CD4-positive, alpha-beta T cell treated with Interleukin-4 for 4 hours (primary cell): Measurements from ENCODE around the gene IL23A.
"Not testable (repeated sequence)": the region's sequence is repeated elsewhere in the genome, so short reads cannot be mapped to it uniquely, and the experiment has no call there.

ENCODE experiments used
- DNase-seq: peaks from one replicate; pipeline ENCODE4 v3.0.0-alpha.2; 2020

The IL23A gene, protein sequence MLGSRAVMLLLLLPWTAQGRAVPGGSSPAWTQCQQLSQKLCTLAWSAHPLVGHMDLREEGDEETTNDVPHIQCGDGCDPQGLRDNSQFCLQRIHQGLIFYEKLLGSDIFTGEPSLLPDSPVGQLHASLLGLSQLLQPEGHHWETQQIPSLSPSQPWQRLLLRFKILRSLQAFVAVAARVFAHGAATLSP

GRCh38 chr12:56338308-56339157 lies at the start of gene IL23A:
Gene IL23A, plus strand, starts transcription at chr12:56338884. Its CDS starts 161 bp downstream, at chr12:56339045.
- peak; percentile 96 for DNase-seq

DNA sequence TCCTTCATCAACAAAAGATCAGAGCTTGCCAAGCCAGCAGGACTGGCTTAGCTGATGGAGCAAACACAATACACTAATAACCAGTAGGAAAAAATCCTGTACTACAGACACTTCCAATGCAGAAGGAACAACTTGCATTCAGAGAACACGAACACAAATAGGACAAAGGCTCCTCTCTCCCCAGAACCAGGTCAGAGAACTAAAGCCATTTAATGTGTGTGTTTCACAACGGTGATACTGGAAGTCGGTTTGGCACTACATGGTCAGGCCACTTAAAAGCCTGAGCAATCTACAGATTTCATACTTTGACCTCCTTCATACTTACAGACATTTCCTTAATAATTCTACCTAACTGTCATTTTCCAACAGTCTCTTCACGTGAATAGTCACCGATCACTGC lies 44.9 kb upstream of the IL23A start:
- DNase-seq, result no peak

DNA sequence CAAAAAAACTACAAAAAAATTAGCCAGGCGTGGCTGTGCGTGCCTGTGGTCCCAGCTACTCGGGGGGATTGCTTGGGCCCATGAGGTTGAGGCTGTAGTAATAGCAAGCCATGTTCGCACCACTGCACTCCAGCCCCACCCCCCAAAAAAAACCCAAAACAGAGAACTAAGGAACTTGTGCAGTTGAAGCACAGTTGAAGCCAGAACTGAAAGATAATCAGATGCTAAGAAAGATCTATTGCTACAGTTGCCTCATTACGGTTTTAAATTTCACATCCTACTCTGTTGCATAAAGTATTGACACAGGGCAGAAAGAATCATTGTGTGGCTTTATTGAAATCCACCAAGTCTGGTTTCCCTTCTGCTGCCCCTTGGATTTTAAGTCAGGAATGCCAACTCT lies 42.4 kb upstream of the IL23A start:
- DNase-seq, result no peak

DNA sequence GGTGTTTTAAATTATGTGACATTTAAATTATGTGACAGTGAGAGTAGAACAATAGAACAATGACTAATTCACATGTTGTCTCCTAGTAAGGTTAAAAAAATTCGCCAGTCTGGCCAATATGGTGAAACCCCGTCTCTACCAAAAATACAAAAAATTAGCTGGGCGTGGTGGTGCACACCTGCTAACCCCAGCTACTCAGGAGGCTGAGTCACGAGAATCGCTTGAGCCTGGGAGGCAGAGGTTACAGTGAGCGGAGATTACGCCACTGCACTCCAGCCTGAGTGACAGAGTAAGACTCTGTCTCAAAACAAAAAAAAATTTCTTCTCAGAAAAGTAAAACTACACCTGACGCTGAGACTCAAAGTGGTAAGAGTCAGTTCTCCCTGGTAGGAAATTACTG lies 41.3 kb upstream of the IL23A start:
- peak; percentile 12 for DNase-seq

DNA sequence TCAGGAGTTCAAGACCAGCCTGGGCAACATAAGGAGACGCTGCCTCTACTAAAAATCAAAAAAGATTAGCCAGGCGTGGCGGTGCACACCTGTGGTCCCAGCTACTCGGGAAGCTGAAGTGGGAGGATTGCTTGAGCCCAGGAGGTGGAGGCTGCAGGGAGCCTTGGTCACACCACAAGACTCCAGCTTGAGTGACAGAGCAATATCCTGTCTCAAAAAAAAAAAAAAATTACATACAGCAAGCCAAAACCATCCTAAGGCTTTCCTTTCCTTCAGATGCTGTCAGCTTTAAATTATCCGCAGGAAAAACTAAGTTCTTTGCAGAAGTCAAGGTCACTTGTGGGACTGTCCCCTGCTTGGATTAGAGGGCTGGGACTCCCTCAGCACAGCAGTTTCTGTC lies 39.9 kb upstream of the IL23A start:
- no peak for DNase-seq

DNA sequence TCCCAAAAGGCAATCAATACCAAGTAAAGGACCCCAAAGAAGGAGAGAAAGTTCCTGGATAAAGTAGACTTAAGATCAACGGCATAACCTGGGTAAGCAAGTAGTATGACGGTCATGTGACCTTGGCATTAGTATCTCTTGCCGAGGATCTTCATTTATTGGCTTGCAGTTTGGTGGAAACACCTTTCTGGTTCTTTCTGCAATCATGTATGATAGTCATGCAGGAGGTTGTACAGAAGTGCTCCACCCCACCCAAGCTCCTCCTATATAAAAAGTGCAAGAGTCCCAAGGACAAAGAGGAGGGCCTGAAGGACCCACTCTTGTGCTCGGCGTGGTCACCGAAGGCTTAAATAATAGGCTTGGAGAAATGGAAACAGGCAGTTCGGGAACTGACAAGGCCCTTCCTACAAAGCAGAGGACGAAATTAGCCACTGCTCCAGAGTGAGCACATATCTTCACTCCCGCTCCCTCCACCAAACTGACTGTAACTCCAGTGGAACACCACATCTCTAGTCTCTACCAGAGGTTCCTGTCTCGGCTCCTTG lies 39.3 kb upstream of the IL23A start:
- DNase-seq, result peak; percentile 60

DNA sequence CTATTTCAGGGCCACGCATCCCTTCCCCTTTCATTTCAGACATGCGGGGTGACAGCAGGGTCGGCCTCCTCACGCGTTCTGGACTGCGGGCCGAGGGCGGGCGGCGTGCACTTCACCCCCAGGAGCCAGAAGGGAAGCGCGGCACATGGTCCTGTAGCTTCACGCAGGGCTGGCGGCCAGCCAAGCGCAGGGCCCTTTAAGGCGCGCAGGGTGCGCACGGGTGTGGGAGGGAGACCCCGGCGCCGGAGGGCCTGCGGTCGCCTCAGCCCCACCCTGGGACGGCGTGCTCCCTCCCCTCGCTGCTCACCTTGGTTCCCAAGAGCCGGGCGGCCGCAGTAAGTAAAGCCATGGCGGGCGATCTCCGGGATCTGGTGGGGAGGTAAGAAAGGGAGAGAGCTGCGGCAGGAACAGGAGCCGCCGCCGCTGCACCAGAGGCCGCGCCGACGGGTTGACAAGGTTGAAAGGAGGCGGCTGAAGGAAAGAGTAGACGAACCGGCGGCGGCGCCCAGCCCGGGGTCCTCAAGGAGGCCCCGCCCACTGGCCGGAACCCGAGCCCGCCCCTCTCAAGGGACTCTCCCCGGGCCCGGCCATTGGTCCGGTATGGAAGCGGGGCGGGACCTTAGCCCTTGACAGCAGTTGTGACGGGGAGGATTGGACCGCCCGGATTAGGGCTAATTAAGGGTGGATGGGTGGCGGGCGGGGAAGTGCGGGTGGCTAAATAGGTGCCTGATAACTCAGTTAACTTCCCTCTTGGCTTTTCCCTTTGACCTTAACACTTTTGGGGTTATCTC lies 38.6 kb upstream of the IL23A start, which contains the start of gene CS:
TSS of gene CS (minus strand) at position 478 of the 791 bp plus-strand sequence. CDS start at position 349, 129 bp downstream.
- DNase-seq, result peak; percentile 99

- no peak for DNase-seq
These were observed 37.8 kb upstream of the IL23A start for GRCh38 chr12:56300644-56301464.

GRCh38 chr12:56304276-56304675 lies 34.4 kb upstream of the IL23A start:
- no peak for DNase-seq

GRCh38 chr12:56304872-56305590 lies 33.7 kb upstream of the IL23A start:
- no peak for DNase-seq

DNA sequence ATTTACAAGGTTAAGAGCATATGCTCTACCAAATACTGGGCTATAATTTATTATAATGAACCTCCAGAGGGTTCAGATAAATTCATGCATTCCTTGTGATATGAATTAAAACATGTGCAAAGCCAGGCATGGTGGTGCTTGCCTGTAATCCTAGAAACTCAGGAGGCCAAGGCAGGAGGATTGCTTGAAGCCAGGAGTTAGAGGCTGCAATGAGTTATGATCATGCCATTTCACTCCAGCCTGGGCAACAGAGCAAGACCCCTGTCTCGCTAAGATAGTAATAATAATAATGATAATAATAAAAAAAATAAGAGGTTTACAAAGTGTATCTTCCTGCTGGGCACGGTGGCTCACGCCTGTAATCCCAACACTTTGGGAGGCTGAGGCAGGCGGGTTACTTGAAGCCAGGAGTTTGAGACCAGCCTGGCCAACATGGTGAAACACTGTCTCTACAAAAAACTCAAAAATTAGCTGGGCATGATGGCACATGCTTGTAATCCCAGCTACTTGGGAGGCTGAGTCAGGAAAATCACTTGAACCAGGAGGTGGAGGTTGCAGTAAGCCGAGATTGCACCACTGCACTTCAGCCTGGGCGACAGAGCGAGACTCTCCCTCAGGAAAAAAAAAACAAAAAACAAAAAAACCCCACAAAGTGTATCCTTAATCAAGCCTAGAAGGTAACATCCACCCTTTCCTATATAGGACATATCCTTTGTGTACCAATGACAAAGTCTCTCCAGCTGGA lies 31.3 kb upstream of the IL23A start:
- DNase-seq, result no peak

- no peak for DNase-seq
These were observed 30.0 kb upstream of the IL23A start for GRCh38 chr12:56308714-56309113.

- DNase-seq, result no peak
These were observed 27.7 kb upstream of the IL23A start for GRCh38 chr12:56311003-56311402.

- no peak for DNase-seq
These were observed 23.4 kb upstream of the IL23A start for GRCh38 chr12:56315249-56315621.

DNA sequence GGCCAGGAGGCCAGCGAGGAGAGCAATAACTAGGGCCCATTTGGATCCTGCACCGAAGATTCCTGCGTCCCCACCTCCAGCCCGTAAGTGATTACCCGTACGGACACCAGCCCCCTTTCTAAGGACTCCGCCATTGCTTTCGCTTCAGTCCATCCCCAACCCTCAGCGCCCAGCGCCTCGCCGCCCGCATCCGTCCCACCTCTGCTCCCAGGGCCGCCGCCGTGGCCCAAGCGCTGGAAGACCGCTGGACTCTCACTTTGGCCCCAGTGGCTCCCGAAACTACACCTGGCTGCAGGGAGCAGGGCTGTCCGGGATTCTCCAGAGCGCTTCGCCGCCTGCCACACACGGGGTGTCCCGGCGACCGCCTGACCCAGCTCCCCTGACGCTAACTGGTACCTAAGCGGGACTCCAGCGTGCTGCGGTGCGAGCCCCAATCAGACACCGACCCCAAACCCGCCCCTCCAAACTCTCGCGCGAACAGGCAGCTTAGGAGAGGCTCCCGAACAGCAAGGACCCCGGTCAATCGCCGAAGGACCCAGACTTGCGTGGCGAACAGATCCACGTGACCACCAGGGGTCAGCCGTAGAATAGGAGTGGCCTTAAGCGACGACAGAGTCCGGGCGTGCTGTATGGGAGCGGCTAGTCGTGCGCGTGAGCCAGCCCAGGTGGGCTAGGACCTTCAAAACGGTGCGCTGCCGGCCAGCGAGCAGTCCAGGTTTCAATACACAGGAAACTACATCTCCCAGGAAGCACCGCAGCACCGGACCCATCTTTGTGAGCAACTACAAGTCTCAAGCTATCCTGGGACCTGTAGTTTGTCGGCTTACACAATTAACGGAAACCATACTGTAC lies 22.8 kb upstream of the IL23A start, which contains the start of gene CNPY2:
TSS of gene CNPY2 (minus strand) at position 367 of the 852 bp plus-strand sequence. CDS start 771 bp downstream, outside the sequence.
- DNase-seq, result peak; percentile 96

DNA sequence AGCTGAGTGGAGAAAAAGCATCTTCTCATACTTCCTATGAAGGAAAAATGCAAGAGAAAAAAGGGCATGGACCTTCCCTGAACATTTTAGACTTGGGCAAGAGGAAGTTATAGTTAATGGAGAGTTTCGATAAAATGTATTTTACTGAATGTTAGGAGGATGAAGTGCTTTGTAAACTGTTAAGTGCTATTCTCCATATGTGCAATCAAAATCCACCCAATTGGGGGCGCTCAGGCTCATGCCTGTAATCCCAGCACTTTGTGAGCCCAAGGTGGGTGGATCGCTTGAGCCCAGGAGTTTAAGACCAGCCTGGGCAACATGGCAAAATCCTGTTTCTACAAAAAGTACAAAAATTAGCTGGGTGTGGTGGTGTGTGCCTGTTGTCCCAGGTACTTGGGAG lies 21.0 kb upstream of the IL23A start:
- DNase-seq, result no peak

DNA sequence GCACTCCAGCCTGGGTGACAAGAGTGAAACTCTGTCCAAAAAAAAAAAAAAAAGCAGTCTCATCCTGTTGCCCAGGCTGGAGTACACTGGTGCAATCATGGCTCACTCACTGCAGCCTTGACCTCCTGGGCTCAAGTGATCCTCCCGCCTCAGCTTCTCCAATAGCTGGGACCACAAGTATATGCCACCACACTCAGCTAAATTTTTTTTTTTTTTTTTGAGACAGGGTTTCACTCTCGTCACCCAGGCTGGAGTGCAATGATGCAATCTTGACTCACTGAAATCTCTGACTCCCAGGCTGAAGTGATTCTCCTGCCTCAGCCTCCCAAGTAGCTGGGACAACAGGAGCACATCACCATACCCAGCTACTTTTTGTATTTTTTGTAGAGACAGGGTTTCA lies 17.7 kb upstream of the IL23A start:
- DNase-seq, result no peak

DNA sequence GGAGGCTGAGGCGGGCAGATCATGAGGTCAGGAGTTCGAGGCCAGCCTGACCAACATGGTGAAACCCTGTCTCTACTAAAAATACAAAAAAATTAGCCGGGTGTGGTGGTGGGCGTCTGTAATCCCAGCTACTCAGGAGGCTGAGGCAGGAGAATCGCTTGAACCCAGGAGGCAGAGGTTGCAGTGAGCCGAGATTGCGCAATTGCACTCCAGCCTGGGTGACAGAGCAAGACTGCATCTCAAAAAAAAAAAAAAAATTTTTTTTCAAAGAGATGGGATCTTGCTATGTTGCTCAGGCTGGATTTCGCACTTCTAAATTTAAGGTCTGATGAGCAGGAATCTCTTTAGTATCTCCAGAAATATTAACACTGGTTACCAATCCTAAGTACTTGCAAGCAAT lies 17.1 kb upstream of the IL23A start:
- DNase-seq, result not testable (repeated sequence)

DNA sequence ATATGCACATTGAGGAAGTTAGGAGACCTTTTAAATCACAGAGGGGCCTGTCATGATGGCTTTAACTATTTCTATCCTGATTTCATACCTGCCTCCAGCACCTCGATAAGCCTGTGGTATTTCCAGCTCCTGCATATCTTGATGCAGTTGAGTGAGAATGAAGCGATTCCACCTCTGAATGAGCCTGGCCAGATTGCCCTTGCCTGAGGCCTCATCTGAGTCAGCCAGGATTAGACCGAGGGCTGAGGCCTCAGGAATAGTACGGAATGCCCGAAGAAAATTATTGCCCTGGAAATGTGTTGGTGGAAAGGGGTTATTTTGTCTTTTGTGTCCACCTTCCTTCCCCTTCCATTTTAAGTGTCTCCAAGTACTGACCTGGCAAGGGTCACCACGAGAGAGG lies 14.5 kb upstream of the IL23A start:
- DNase-seq, result no peak

- no peak for DNase-seq
These were observed 12.6 kb upstream of the IL23A start for GRCh38 chr12:56326126-56326525.
